ENCODE measurements around the gene CBLB. TPM values are rescaled to one million over a fixed set of nuclear protein-coding genes. Genes with fewer than 3 reads are reported as not detected.

CBLB gene
- polyA plus RNA-seq, 2 of the 4 experiments (the other 2 are of a cell fraction): 6.8 to 16.2 TPM

GRCh38 chr3:105877336-105877910, 8.6 kb upstream of the CBLB start:
- no peaks in the 10 kb centered on the region for H3K9me3 ChIP-seq
- ATAC-seq (no peak), DNase-seq (ENCODE audit: low read depth in 1 of 2, low spot score in 1 of 2) (no peak), FAIRE-seq (no peak)
- no peak overlapping the region for H3K4me2 ChIP-seq
- WGBS (ENCODE audit: missing lambda C conversion rate): 96% methylated on average over 1 of the region's 1 CpG
- H3K4me1 ChIP-seq: peaks cover 9% of the 10 kb centered on the region; the same call in 1 of the 3 replicates
- H3K27ac ChIP-seq: no peak overlapping the region
- no peak for TF ChIP-seq NFE2L2 (conservative IDR thresholded peaks at IDR 0.05; ENCODE audit: low read length)
- no peak for TF ChIP-seq PHF8 (IDR thresholded peaks at IDR 0.05; ENCODE audit: borderline replicate concordance, low read depth)
- TF ChIP-seq ELK1 (IDR thresholded peaks at IDR 0.05; ENCODE audit: low read depth, low read length): no peak
- TF ChIP-seq EP300 (IDR thresholded peaks at IDR 0.05): no peak
- TF ChIP-seq SREBF2 (IDR thresholded peaks at IDR 0.05): no peak
- TF ChIP-seq JUNB (IDR thresholded peaks at IDR 0.05): no peak
- TF ChIP-seq EHF (CRISPR knock-in tag; IDR thresholded peaks at IDR 0.05): no peak
- H3K4me3 ChIP-seq: no peak overlapping the region
- ChIA-PET CTCF (no interaction called here), POLR2A (no interaction called here)

GRCh38 chr3:105876780-105877327, 8.0 kb upstream of the CBLB start:
- Histone ChIP-seq H3K4me3 (no peak overlapping the region), H3K9me3 (no peaks in the 10 kb centered on the region), H3K4me1 (peaks cover 7% of the 10 kb centered on the region; the same call in 1 of the 3 replicates), H3K4me2 (no peak overlapping the region), H3K27ac (no peak overlapping the region)
- ChIA-PET POLR2A (no interaction called here), CTCF (no interaction called here)
- TF ChIP-seq POLR2AphosphoS2 (conservative IDR thresholded peaks at IDR 0.05; ENCODE audit: low read length) (no peak), MAFK (IDR thresholded peaks at IDR 0.05; ENCODE audit: partially characterized antibody) (no peak), TP53 (CRISPR knock-in tag; IDR thresholded peaks at IDR 0.05) (no peak), CBX8 (IDR thresholded peaks at IDR 0.05) (no peak), ESRRA (IDR thresholded peaks at IDR 0.05; ENCODE audit: borderline replicate concordance, low read length) (no peak), JUN (IDR thresholded peaks at IDR 0.05) (no peak), ELK1 (IDR thresholded peaks at IDR 0.05; ENCODE audit: low read depth, low read length) (no peak), HDAC2 (IDR thresholded peaks at IDR 0.05) (no peak), FOXS1 (CRISPR knock-in tag; IDR thresholded peaks at IDR 0.05) (no peak), RFX5 (IDR thresholded peaks at IDR 0.05) (no peak), JUNB (IDR thresholded peaks at IDR 0.05) (no peak)
- DNase-seq (ENCODE audit: low read depth in 1 of 2, low spot score in 1 of 2) (no peak), ATAC-seq (no peak), FAIRE-seq (no peak)
- WGBS (ENCODE audit: missing lambda C conversion rate): 78% methylated on average over 2 of the region's 2 CpGs

- CTCF ChIA-PET: interaction anchor here (0.9 kb wide), 1 partner anchor 10 kb away, joined by 4 read pairs; no protein-coding TSS in a partner anchor
These were observed 1.3 kb upstream of the CBLB start for GRCh38 chr3:105869861-105870755.

More at GRCh38 chr3:105869861-105870755, 1.3 kb upstream of the CBLB start:
- Histone ChIP-seq H3K4me3 (peak overlapping the region; percentile 79), H3K4me1 (peaks cover 29% of the 10 kb centered on the region; the same call in 2 of the 3 replicates), H3K9me3 (no peaks in the 10 kb centered on the region), H3K4me2 (peak overlapping the region; percentile 84), H3K27ac (peak overlapping the region; percentile 76 to 91)
- FAIRE-seq (peak; percentile 23), DNase-seq (ENCODE audit: low read depth in 1 of 2, low spot score in 1 of 2) (no peak), ATAC-seq (no peak)
- TF ChIP-seq HMGXB4 (CRISPR knock-in tag; IDR thresholded peaks at IDR 0.05; ENCODE audit: borderline replicate concordance): no peak
- TF ChIP-seq KDM1A (IDR thresholded peaks at IDR 0.05; ENCODE audit: low read depth): no peak
- TF ChIP-seq CBX8 (IDR thresholded peaks at IDR 0.05): no peak
- 83% methylated on average over 6 of the region's 6 CpGs for WGBS (ENCODE audit: missing lambda C conversion rate)
- POLR2A ChIA-PET: interaction anchor here (1.3 to 1.7 kb wide), 2 partner anchors 13 to 128 kb away, joined by 5 to 8 read pairs; no protein-coding TSS in a partner anchor

Measured in A549 (cell line).